GM21723 (cell line): ENCODE measurements around the gene DUSP22.
"Not testable (repeated sequence)": the region's sequence is repeated elsewhere in the genome, so short reads cannot be mapped to it uniquely, and the experiment has no call there.

Experiments
- ATAC-seq: cut with Tn5 transposase; IDR thresholded peaks from one replicate; pipeline ENCODE4 v1.9.1; 2021; ENCODE audit warnings: mild to moderate bottlenecking, moderate library complexity; ENCODE audit not compliant: unreplicated experiment

DUSP22 gene

DNA sequence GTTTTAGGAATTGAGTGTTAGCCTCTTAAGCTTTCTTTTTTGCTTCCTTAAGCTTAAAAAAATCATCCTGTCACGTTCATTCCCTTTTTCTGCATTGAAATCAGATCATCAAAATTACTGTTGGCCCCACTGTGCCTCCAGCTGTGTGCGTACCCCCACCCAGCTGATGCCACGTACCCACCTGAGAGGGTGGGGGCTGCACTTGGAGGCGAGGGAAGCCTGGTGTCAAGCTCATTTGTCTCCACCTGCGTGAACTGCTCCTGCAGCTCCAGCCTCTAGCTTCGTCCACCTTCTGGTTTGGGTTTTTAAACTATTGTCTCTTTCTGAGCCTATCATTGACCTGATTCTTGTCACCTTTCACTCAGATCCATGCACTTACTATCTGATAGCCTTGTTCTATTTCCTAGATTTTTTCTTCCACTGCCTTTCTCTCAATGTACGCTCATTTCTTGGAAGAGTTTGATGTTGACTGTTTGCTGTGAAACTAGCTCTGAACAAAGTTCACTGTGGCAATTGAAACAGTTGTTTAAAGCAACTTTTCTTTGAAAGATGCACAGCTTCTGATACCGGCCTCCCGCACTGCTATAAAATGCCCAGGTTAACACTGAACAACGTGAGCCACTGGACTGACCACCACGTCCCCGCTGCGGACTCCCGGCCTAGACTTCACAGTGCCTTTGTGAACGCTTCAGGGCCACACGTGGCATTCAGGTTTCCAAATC, 69.3 kb downstream of the DUSP22 start:
- ATAC-seq: no peak

DNA sequence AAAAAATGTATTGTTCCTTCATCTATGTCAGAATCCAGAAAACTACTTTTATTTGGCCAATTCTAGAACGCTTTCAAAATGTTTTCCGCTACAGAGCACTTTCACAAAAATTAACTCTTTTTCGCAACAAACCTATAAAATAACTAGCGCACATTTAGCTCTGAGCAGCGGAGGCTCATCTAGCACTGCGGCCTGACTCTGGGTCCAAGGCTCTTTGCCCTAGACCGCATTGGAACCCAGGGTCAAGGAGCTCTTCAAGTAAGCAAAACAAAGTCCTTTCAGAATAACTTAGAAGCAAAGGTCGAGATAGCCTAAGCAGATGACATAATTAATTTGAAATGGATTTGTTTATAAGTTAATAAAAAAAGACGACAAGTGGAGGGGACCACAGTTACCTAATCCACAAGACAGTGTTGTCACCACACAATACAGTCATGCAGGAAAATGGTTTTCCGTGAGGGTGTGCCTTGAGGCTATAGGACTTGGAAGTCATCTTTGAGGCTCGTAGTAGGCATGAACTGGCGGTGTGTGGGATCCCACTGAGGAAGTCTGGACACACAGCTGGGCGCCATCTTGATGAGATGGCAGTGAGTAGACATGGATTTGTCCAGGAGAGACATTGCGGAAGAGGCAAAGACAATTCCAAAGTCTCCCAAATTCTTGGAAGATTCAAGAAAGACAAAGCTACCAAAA, 70.1 kb downstream of the DUSP22 start:
- ATAC-seq: no peak

DNA sequence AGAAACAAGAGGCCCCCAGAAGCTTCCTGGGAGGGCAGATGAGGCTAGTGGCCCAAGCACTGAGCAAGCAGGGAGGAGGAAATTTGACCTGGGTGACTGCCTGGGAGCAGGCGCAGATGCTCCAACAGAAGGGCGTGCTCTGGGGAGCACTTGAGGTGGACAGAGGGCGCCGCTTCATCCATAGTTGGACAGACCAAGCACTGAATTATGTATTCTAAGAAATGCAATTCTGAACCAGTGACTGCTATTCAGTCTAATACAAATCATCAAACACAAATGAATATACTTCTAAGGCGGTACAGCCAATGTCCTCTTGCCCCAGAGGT, 70.6 kb downstream of the DUSP22 start:
- ATAC-seq: no peak

DNA sequence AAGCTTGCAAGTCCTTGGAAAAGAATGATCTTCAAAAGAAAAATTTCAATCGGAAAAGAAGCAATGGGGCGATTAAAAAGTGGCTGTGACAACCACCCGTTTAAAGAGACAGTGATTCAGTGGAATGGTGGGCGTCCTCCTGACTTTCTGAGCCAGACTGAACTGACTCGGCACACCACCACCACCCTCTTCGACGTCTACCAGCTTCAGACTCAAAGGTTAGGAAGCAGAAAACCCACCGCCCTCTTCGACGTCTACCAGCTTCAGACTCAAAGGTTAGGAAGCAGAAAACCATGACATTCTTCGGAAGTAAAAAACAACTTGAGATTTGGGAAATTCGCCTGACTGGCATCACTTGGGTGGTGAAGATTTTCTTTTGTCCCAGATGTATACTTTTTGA, 71.0 kb downstream of the DUSP22 start:
- ATAC-seq: no peak

DNA sequence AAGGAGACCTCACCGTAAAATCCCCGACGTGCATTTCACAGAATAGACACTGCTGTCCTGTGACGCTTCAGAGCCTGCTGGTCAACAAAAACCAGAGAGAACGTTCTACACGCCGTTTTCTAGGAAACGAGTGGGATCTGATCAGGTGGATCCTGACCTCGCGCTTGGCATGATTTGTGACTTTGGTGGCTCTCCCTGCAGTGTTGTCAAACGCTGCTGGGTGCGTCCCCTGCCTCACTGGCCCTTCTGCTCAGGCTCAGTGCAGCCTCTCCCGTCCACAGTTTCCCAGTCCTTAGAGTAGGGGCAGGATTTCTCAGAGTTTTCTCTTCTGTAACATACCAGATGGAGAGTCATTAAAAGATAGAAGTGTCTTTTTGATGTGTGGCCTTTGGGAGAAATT, 71.6 kb downstream of the DUSP22 start:
- no peak for ATAC-seq

DNA sequence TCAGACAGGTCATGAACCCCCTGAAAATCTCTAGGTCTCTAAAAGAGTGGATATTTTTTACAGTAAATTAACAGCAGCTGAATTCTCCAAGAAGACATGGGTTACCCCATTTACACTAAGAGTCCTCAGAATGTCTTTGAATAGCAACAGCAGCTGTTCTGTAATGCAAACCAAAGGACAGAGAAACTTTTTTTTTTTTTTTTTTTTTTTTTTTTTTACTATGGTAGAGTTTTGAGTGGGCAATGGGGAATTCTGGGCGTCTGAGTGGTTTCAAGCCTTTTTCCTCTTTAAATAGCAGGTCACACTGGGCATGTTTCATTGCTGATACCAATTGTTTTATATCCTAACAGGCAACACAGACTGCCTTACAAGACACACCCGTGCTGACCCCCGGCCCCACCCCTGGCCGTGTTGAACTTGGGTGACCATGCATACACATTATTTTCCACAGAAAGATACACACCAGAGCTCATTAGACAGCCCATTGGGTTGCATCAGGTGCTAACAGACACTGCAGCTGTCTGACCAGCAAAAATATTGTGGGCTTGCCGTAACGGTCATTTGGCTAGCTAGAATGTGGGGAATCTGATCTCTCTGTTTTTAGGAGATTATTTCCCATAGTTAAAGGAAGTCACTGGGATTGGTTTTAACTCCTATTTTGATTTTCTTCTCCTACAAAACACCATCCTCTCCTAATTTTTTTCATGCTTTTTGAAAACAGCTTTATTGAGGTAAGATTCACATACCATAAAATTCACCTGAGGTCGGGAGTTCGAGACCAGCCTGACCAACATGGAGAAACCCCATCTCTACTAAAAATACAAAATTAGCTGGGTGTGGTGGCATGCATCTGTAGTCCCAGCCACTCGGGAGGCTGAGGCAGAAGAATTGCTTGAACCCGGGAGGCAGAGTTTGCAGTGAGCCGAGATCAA, 72.6 kb downstream of the DUSP22 start:
- ATAC-seq: peak; percentile 61

DNA sequence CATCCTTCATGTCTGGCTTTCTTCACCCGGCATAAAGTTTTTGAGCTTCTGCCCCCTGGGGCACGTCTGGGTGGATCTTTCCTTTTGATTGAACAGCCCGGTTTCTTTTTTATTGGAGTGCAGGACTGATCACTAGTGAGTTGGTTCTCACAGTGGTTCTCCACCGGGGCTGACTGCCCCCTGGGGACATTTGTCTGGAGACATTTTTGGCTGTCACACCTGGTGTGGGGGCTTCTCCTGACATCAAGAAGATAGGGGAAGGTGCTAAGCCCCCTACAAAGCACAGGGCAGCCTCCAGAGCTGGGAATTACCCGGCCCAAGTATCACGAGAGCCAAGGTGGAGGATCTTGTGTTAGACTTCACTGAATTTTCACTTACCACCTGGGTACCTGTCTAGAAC, 73.5 kb downstream of the DUSP22 start:
- no peak for ATAC-seq

DNA sequence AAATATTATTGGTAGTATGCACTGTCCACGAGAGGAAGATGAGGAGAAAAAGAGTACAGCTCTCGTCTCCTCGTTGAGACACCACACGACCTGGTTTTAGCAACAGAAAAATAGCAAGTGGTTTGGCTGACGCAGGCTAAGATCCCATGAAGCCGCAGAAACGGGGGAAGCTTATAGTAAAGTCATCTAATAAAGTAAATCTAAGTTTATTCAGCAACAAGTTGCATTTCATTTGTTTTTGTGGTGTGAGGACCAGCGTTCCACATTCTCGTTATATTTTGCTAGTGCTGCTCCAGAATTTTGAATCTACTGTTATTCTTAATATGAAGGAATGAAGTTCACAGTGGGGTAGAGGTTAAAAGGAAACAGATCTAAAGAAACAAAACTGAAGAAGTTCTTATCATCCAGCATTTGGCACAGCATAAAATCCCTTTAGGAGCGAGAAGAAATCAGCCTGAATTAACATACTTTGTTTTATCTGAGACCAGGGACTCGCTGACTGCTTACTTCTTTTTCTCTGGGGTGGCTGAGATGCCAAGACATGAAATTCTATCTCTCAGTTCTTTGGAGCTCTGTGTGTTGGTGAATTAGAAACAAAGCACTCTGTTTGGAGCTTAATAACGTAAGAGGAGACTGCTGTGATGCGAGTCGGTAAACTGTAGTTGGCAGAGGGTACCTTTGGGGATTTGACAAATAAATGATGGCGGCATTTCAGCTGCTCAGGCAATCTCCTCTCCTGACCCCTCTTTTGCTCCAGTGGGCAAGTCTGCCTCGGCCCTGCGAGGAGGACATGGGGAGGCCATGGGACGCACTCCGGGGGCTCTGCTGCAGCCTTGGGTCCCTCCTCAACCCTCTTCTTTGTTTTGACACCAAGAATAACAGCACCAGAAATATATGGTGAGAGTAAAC, 74.4 kb downstream of the DUSP22 start:
- no peak for ATAC-seq

DNA sequence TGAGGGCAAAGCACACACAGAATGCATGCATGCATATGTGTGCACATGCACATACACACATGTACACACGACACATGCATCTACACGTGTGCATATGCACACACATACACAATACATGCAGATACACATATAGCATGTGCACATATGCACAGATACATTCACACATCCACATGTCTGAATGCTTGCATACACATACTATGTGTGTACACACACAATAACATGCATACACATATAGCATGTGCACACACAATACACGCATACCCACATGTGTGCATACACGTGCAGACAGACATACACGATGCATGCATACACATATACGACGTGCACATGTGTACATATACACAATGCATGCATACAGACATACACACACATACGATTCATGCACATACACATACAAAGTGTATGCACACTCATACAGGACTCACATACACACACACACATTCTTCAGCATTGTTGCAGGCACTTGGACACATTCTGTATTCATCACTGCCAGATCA, 75.1 kb downstream of the DUSP22 start:
- no peak for ATAC-seq

DNA sequence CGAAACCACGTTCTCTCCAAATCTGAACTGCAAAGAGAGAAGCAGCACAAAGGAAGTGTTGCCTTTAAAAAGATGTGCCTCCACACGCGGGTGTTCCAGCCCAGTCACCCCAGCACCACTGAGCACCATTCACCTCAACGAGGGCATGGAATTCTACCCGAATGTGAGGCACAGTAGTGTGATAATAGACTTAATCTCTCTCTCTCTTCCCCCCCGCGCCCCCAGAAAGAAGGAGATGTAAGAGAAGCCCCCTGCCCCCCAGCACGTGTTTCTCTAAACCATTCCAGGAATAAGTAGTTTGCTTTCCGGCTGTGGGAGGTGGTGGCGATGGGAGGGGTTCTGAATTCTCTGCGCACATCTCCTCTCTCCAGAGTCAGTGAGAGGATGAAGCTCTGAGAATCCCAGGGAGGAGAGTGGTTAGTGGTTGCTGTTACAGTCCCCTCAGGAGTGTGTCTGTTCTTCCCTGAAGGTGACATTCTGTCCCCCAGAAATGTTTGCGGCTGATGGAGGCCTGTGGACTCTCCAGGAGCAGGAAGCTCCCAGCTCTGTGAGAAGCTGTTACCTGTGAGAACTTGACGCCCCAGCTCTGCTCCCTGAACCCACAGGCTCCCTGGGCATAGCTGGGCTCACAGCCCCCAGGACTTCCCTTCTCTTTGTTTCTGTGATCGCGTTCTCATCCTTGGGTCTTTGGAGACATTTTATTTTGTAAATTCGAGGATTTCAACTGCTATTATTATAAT, 75.8 kb downstream of the DUSP22 start:
- no peak for ATAC-seq

DNA sequence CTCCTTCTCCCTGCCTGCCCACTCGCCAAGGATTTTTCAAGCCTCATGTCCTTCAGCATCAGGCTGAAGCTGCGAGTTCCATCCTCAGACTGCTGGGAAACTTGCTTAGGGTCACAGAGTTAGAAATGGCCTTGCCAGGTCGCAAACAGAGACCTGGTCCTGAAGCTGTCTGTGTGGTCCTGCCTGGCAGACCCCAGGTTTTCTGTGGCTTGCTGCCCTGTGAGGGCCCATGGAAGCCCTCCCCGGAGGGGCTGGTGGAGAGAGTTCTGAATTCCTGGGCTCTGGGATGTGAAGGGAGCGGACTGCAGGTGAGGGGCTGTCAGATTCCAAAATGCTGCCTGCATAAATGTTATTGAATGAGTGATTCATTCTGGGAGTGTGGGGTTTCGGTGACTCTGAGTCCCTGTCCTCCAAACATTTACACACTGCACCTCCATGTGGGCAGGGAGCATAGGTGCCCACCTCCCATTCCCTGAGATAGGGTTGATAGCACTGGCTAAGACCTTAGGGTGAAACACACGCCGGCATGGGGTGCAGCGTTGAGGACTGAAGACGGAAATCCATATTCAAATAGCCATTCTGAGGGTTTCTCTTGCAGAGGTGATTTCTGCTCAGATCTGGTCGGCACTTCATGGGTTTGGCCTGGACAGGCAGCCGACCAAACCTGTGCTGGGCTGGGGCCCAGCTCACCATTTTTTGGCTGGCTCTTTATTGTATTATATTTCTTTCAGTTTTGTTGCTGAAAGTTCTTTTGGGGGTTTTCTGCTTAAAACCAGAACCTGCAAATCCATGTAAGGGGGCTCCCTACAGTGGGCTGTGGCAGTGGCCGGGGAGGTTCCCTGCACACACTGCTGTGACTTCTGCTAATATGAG, 77.5 kb downstream of the DUSP22 start:
- ATAC-seq: no peak

DNA sequence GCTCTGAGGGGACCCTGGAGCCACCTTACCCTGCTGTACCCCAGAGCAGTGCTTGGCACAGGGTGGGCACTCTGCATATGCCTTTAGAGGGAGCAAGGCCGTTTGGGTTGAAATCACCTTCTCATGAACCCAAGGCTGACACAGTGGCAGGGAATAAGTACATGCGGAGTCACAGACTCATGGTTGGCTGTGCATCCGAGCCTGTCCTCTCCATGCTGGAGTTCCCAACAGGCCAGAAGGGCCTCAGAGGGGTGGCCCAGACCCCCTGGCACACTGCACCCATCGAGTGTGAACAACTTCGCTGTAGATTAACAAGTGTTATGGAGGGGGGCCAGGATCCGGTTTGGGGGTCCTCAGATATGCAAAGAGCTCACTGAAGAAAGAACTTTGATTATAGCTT, 78.3 kb downstream of the DUSP22 start:
- no peak for ATAC-seq

DNA sequence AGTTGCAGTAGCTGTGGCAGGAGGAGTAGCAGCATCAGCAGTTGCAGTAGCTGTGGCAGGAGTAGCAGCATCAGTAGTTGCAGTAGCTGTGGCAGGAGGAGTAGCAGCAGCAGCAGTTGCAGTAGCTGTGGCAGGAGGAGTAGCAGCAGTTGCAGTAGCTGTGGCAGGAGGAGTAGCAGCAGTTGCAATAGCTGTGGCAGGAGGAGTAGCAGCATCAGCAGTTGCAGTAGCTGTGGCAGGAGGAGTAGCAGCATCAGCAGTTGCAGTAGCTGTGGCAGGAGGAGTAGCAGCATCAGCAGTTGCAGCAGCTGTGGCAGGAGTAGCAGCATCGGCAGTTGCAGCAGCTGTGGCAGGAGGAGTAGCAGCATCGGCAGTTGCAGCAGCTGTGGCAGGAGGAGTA, 79.6 kb downstream of the DUSP22 start:
- ATAC-seq: not testable (repeated sequence)

DNA sequence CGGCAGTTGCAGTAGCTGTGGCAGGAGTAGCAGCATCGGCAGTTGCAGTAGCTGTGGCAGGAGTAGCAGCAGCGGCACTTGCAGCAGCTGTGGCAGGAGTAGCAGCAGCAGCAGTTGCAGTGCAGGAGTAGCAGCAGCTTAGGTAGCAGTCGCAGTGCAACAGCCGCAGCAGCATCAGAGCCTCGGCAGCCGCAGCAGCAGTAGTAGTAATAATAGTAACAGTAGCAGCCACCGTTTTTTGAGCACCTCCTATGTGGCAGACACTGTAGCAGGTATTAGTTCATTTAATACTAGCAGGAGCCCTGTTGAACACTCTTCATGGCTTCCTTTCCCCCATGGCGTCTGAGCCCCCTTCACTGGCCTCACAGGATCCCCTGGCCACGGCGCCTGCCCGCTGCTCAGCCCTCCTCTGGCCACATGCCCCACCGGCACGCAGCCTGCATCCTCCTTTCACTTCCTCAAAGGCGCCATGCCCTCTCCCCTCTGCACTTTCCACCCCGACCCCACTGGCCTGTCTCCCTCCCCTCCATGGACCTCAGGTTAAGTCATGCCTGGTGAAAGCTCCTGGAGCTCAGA, 80.1 kb downstream of the DUSP22 start:
- peak; percentile 74 for ATAC-seq

DNA sequence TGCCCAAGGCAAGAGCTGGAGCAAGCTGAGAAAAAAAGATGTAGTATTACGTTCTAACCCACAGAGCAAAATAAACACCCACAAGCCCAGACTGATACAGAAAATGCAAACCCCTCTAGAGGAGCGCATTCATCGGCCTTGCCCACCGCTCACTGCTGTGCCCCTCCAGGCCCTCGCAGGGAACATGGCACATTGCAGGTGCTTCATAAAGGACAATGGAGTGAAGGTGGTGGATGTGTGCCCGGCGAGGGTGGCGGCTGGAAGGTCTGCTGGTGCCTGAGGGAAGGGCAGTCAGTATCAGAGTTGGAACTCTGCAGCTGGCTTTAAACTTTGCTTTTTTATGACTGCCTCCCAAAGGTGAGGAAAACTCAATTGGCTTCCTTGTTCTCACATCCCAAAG, 80.7 kb downstream of the DUSP22 start:
- ATAC-seq: no peak

DNA sequence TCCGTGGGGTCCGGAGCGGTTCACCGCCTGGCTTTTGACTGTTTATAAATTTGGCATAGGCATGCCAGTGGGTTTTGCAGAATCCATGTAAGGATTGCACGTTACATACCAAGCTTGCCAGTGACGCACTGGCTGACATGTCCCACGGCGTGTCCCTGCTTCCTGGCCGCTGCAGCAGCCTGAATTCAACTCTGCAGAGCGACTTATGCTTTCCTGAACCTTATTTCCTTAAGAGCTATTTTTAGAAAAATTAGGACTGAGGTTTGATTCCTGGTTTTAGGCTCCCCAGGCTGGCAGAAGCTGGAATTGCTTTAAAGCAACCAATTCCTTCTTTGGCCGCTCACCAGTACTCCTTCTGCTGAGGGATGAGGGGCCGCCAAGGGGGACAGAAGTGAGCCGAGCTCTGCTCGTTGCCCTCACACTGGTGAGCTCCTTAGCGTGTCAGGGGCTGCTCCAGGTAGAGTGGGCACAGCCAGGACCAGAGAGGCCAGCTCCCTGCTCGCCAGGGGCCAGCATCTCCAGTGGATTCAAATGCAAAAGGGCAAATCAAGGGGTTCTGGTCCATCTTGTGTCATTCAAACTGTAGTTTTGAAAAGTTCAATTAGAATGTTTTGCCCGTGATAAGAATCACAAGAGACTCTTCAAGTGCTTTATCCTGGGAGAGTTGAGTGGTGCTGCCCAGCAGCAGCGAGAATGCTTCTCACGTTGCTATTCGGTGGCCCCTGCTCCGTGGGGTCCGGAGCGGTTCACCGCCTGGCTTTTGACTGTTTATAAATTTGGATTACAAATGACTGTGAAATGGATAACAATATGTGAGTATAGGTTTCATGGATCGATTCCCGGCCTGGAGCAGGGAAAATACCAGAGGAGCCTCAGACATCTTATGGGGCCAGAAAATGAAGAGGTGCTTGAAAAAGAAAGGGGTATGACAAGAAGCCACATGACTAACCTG, 81.8 kb downstream of the DUSP22 start:
- ATAC-seq: no peak

DNA sequence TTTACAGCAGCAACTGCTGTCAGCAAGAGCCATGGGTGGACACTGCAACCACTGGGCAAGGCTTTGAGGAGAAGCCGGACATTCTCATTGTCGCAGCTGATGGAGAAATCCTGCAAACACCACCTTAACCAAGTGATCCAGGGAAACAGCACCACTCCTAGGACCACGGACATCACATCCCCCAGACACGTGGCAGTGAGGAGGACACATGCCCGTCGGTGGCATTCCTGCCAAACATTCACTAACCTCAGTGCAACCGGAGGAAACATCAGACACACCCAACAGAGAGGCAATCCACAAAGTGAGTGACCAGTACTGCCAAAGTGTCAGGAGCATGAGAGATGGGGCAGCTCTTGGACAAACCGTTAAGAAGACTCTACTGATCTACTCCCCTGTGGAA, 82.7 kb downstream of the DUSP22 start:
- ATAC-seq: no peak
